Aortic smooth muscle cell (primary cell): Measurements from ENCODE around the gene NOTO. TPM values are rescaled to one million over a fixed set of nuclear protein-coding genes. Genes with fewer than 3 reads are reported as not detected.

Experiments
- total RNA-seq: library from RNA; depleted of rRNA; stranded (reverse); fragments of >200 nt; gene quantifications from 2 replicates; pipeline ENCODE4 v1.2.3, GENCODE V29; 2014

Gene NOTO, protein sequence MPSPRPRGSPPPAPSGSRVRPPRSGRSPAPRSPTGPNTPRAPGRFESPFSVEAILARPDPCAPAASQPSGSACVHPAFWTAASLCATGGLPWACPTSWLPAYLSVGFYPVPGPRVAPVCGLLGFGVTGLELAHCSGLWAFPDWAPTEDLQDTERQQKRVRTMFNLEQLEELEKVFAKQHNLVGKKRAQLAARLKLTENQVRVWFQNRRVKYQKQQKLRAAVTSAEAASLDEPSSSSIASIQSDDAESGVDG
- not detected in 2 replicates for total RNA-seq

GRCh38 chr2:73202156-73203054, at the start of gene NOTO:
Gene NOTO (plus strand): TSS chr2:73202574. CDS start chr2:73202667, 93 bp downstream.

DNA sequence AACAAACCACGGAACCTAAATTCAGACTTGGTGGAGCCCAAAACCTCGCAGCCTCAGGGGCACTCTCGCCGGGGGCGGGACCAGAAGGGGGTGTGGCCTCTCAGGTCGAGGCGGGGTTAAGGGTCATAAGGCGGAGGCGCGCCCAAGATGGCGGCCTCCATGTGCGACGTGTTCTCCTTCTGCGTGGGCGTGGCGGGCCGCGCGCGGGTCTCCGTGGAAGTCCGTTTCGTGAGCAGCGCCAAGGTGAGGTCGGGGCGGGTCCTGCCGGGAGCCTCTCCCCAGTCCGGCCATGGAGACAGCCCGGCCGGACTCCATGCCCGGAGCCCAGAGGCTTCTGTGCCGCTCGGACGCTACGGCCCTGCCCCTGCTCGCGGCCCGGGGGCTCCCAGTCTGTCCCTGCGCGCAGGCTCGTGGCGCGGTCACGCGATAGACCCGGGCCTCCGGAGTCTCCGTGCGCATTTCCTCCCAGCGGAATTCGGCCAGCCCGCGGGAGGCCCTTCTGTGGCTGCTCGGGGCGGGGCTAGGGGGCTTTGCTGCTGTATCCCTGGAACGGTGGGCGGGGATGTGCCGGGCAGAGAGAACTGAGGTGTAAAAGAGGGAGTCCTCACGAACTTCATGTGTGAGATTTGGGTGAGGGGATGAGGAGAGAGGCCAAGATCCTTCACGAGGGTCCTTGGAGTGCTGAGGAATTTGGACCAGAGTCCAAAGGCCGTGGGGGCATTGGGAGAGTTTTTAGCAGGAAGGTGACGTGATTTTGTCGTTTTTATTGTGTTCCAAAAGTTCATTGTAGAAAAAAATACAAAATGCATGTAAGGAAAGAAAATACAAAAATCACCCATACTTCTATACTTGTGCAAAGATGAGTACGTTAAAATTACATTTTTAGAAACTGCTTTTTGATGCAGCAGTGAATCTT, 12.0 kb downstream of the NOTO start, which contains the start of gene SMYD5:
TSS of gene SMYD5 (plus strand) at position 126 of the 916 bp plus-strand sequence. CDS start at position 148, 22 bp downstream.

GRCh38 chr2:73233154-73233931, 31.0 kb downstream of the NOTO start, which contains the start of gene PRADC1:
Gene PRADC1 (minus strand): TSS chr2:73233239. CDS start chr2:73233160, 79 bp downstream.

DNA sequence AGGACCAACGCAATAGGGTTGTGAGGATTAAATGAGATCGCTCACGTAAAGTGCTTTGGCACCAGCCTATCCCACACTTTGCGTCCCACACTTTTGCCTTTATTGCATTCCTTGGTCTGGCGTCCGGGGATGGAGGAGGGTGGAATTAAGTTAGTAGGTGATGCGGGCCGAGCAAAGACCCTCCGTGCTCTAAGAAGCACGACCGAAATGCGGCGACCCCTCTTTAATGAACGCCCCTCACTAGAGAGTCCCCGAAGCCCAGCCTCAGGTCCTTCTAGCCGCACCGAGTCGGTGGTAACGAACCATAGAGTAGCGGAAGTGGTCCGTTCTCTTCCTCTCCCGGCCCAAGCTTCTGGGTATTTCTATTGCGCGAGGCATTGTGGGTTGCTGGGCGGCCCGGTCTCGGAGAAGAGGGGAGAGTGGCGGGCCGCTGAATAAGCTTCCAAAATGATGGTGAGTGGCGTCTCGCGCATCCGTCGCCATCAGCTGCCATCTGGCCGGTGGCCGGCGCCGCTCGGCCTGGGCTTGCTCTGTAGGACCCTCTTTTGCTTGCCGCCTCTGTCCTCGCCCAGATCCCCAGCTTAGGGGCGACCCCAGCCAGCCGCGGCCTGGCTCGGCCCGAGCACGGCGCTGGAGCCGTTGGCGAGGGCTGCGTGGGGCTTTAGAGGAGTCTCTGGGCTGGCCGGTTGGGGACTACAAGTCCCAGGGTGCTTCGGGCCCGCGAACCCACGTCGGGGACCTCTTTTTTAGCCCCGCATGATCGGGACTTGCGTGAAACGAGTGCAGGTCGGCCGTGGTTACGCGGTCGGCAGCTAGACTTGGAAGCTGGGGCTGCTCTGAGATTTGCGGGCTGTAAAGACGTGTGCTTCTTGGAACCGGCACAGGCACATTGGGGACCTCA, 31.8 kb downstream of the NOTO start, which contains the start of gene CCT7:
TSS of gene CCT7 (plus strand) at position 377 of the 901 bp plus-strand sequence. CDS start at position 448, 71 bp downstream.

Other genes with a start within 250 kb of the NOTO start
- gene SFXN5, start 130.9 kb upstream of the NOTO start, total RNA-seq, result 19.0 and 20.3 TPM in 2 replicates
- 49.5 and 52.2 TPM in 2 replicates for gene RAB11FIP5, start 89.6 kb upstream of the NOTO start, total RNA-seq
- 16.1 and 20.9 TPM in 2 replicates for gene SMYD5, start 11.7 kb downstream of the NOTO start, total RNA-seq
- 20.5 and 27.3 TPM in 2 replicates for gene PRADC1, start 30.7 kb downstream of the NOTO start, total RNA-seq
- 259 and 320 TPM in 2 replicates for gene CCT7, start 31.7 kb downstream of the NOTO start, total RNA-seq
- gene FBXO41, start 81.9 kb downstream of the NOTO start, total RNA-seq, result 0.06 and 0.40 TPM in 2 replicates
- gene EGR4, start 91.0 kb downstream of the NOTO start, total RNA-seq, result not detected in 2 replicates
- 12.0 and 13.6 TPM in 2 replicates for gene ALMS1, start 183.3 kb downstream of the NOTO start, total RNA-seq